ENCODE measurements around the gene ITM2C. TPM values are rescaled to one million over a fixed set of nuclear protein-coding genes. Genes with fewer than 3 reads are reported as not detected.

Gene ITM2C
- total and polyA plus RNA-seq, 9 of the 15 experiments (the other 6 are each of a cell fraction or from before 2014, with no cell fraction given): 0.49 to 58.8 (median 21.5) TPM

DNA sequence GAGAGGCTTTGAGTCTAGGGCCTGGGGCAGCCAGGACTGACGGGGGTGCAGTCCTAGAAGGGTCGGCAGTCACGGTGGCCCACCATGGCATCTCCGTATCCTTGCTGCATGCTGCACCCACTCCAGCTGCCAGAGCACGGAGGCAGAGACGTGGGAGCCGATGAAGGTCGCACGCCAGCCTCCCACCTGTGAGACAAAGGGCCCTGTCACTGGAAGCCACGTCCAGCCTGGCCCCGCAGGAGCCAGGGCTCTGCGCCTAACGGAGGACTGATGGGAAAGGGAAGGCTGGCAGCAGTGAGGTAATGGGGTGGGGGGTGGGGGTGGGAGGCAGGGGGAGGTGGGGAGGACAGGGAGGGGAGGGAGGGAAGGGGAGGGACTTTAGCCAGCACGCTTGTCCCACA, 21.9 kb downstream of the ITM2C start:
- Histone ChIP-seq H3K27ac (ENCODE audit: extremely low read depth, low read depth, low read length) (no peak overlapping the region), H2AFZ (ENCODE audit: low read depth, low read length) (no peak overlapping the region), H4K20me1 (replicated peaks; ENCODE audit: control insufficient read depth, insufficient read depth, low read length) (no peaks in the 10 kb centered on the region), H3K9me3 (replicated peaks; ENCODE audit: control insufficient read depth, insufficient read depth, low read depth, low read length) (no peaks in the 10 kb centered on the region), H3K79me2 (ENCODE audit: control insufficient read depth, insufficient read depth, low read length) (no peaks in the 10 kb centered on the region), H3K36me3 (ENCODE audit: control insufficient read depth, insufficient read depth, low read length) (no peaks in the 10 kb centered on the region), H3K27me3 (ENCODE audit: control insufficient read depth in 2 of 2, insufficient read depth in 2 of 2, low read length in 2 of 2) (peaks cover 0 to 24% of the 10 kb centered on the region in 2 experiments; a peak in 2 of 5 replicates), H3K9ac (ENCODE audit: insufficient read depth in 1 of 2, low read depth in 2 of 2, low read length in 2 of 2) (0 out of 4 replicates have a peak overlapping the region, but pooled peaks of 1 of the 2 experiments have one; percentile 26), H3K4me3 (no peak overlapping the region), H3K4me1 (replicated peaks in 1 of 2; ENCODE audit: control insufficient read depth in 2 of 2, insufficient read depth in 2 of 2, low read length in 2 of 2) (peaks cover 2 to 4% of the 10 kb centered on the region in 2 experiments; a peak in 4 of 5 replicates), H3K9me1 (ENCODE audit: control insufficient read depth, insufficient read depth, low read length) (no peaks in the 10 kb centered on the region), H3K4me2 (ENCODE audit: insufficient read depth, low read length) (no peak overlapping the region)
- DNase-seq (ENCODE audit: extremely low read depth in 1 of 4, low spot score in 3 of 4) (no peak), ATAC-seq (no peak), FAIRE-seq (no peak)
- intact Hi-C loops (cut with micrococcal nuclease) (no loop called here), in situ Hi-C loops (cut with MboI) (no loop called here)
- ChIA-PET CTCF (ENCODE audit: low intra/inter-chr PET ratio) (no interaction called here), POLR2A (interaction anchor here (0.9 kb wide), 1 partner anchor 159 kb away, joined by 3 read pairs; no protein-coding TSS in a partner anchor)
- no TSS peak for BruUV-seq (replicated peaks)
- WGBS (ENCODE audit: insufficient coverage, low coverage, missing lambda C conversion rate): 39% methylated on average over 8 of the region's 14 CpGs
- no peak for TF ChIP-seq ZNF79 (CRISPR knock-in tag; IDR thresholded peaks at IDR 0.05; ENCODE audit: low read depth)
- TF ChIP-seq SAFB (IDR thresholded peaks at IDR 0.05; ENCODE audit: borderline replicate concordance, low read depth, low read length): no peak
- TF ChIP-seq TGIF2 (CRISPR knock-in tag; IDR thresholded peaks at IDR 0.05): no peak
- TF ChIP-seq ZNF589 (CRISPR knock-in tag; IDR thresholded peaks at IDR 0.05; ENCODE audit: low read depth): no peak
- TF ChIP-seq ZNF436 (CRISPR knock-in tag; IDR thresholded peaks at IDR 0.05): no peak

DNA sequence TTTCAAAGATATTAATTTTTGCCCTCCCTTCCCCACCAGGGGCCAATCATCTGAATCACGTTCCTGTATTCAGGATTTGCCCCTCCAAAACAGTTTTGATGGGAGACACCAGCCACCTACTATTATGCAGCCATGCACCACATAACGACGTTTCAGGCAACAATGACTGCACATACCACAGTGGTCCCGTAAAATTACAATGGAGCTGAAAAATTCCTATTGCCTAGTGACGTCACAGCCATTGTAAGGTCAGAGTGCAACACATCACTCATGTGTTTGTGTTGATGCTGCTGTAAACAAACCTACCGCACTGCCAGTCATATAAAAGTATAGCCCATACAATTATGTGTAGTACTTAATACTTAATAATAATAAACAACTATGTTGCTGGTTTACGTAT, 22.6 kb downstream of the ITM2C start:
- H3K4me1 ChIP-seq (replicated peaks in 1 of 2; ENCODE audit: control insufficient read depth in 2 of 2, insufficient read depth in 2 of 2, low read length in 2 of 2): peaks cover 2 to 4% of the 10 kb centered on the region in 2 experiments; a peak in 4 of 5 replicates
- H4K20me1 ChIP-seq (replicated peaks; ENCODE audit: control insufficient read depth, insufficient read depth, low read length): no peaks in the 10 kb centered on the region
- FAIRE-seq: no peak
- no peak for DNase-seq (ENCODE audit: extremely low read depth in 1 of 4, low spot score in 3 of 4)
- BruUV-seq (replicated peaks): no TSS peak
- no peaks in the 10 kb centered on the region for H3K79me2 ChIP-seq (ENCODE audit: control insufficient read depth, insufficient read depth, low read length)
- H3K4me3 ChIP-seq: no peak overlapping the region
- H3K4me2 ChIP-seq (ENCODE audit: insufficient read depth, low read length): no peak overlapping the region
- no peaks in the 10 kb centered on the region for H3K9me1 ChIP-seq (ENCODE audit: control insufficient read depth, insufficient read depth, low read length)
- no peaks in the 10 kb centered on the region for H3K9me3 ChIP-seq (replicated peaks; ENCODE audit: control insufficient read depth, insufficient read depth, low read depth, low read length)
- H3K27me3 ChIP-seq (ENCODE audit: control insufficient read depth in 2 of 2, insufficient read depth in 2 of 2, low read length in 2 of 2): peaks cover 2 to 26% of the 10 kb centered on the region in 2 experiments; a peak in 2 of 5 replicates
- 33% methylated on average over 7 of the region's 7 CpGs for WGBS (ENCODE audit: insufficient coverage, low coverage, missing lambda C conversion rate)
- ChIA-PET CTCF (ENCODE audit: low intra/inter-chr PET ratio) (no interaction called here), POLR2A (interaction anchor here (0.9 kb wide), 1 partner anchor 159 kb away, joined by 3 read pairs; no protein-coding TSS in a partner anchor)
- no peak overlapping the region for H2AFZ ChIP-seq (ENCODE audit: low read depth, low read length)
- H3K36me3 ChIP-seq (ENCODE audit: control insufficient read depth, insufficient read depth, low read length): no peaks in the 10 kb centered on the region
- H3K9ac ChIP-seq (ENCODE audit: insufficient read depth in 1 of 2, low read depth in 2 of 2, low read length in 2 of 2): no peak overlapping the region
- no peak for ATAC-seq
- intact Hi-C loops (cut with micrococcal nuclease): no loop called here
- in situ Hi-C loops (cut with MboI): no loop called here
- no peak overlapping the region for H3K27ac ChIP-seq (ENCODE audit: extremely low read depth, low read depth, low read length)
- TF ChIP-seq ZC3H8 (IDR thresholded peaks at IDR 0.05): no peak
- TF ChIP-seq, protein P1, sequence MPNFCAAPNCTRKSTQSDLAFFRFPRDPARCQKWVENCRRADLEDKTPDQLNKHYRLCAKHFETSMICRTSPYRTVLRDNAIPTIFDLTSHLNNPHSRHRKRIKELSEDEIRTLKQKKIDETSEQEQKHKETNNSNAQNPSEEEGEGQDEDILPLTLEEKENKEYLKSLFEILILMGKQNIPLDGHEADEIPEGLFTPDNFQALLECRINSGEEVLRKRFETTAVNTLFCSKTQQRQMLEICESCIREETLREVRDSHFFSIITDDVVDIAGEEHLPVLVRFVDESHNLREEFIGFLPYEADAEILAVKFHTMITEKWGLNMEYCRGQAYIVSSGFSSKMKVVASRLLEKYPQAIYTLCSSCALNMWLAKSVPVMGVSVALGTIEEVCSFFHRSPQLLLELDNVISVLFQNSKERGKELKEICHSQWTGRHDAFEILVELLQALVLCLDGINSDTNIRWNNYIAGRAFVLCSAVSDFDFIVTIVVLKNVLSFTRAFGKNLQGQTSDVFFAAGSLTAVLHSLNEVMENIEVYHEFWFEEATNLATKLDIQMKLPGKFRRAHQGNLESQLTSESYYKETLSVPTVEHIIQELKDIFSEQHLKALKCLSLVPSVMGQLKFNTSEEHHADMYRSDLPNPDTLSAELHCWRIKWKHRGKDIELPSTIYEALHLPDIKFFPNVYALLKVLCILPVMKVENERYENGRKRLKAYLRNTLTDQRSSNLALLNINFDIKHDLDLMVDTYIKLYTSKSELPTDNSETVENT (CRISPR knock-in tag; IDR thresholded peaks at IDR 0.05): no peak
- TF ChIP-seq MEF2A (IDR thresholded peaks at IDR 0.05; ENCODE audit: control insufficient read depth, low read depth, low read length): no peak
- no peak for TF ChIP-seq FOXJ3 (CRISPR knock-in tag; IDR thresholded peaks at IDR 0.05)
- no peak for TF ChIP-seq ZNF184 (CRISPR knock-in tag; IDR thresholded peaks at IDR 0.05)
- TF ChIP-seq MCM2 (IDR thresholded peaks at IDR 0.05; ENCODE audit: low read depth): no peak
- TF ChIP-seq ZNF589 (CRISPR knock-in tag; IDR thresholded peaks at IDR 0.05; ENCODE audit: low read depth): no peak
- TF ChIP-seq BCOR (IDR thresholded peaks at IDR 0.05): no peak
- TF ChIP-seq SP1 (CRISPR knock-in tag; IDR thresholded peaks at IDR 0.05): no peak
- no peak for TF ChIP-seq KDM4B (IDR thresholded peaks at IDR 0.05; ENCODE audit: borderline replicate concordance in 2 of 2, low read depth in 1 of 2)
- no peak for TF ChIP-seq NR3C1 (CRISPR knock-in tag; IDR thresholded peaks at IDR 0.05)
